ENCODE measurements around the gene SRSF1.
"Not testable (repeated sequence)": the region's sequence is repeated elsewhere in the genome, so short reads cannot be mapped to it uniquely, and the experiment has no call there.

SRSF1 gene

GRCh38 chr17:57968456-57968855 lies 38.6 kb downstream of the SRSF1 start:
- ATAC-seq, result no peak
- Mint-ChIP-seq H3K9me3 (no peaks in the 10 kb centered on the region), H3K36me3 (no peaks in the 10 kb centered on the region), H3K27me3 (peaks cover 27% of the 10 kb centered on the region), H3K4me1 (no peaks in the 10 kb centered on the region), H3K27ac (no peak overlapping the region), H3K4me3 (no peak overlapping the region)

DNA sequence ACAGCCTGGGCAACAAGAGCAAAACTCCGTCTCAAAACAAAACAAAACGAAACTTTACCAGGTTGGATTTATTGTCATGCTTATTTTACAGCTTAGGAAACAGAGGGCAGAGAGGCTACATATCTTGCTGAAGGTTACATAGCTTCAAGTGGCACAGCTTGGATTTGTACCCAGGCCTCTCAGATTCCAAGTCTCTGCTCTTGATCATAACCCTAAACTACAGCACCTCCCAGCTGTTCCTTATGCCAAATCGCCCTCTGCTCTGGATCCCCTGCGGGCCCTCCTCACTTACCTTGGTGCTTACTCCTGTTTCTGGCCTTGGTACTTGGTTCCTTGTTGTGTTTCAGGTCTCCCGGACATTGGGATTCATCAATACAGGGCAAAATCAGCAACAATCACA lies 40.2 kb downstream of the SRSF1 start:
- H3K27me3 Mint-ChIP-seq, result peaks cover 41% of the 10 kb centered on the region
- H3K4me3 Mint-ChIP-seq, result no peak overlapping the region
- no peak for ATAC-seq
- H3K36me3 Mint-ChIP-seq, result no peaks in the 10 kb centered on the region
- no peaks in the 10 kb centered on the region for H3K9me3 Mint-ChIP-seq
- no peaks in the 10 kb centered on the region for H3K4me1 Mint-ChIP-seq
- H3K27ac Mint-ChIP-seq, result no peak overlapping the region

GRCh38 chr17:57966246-57966645 lies 40.8 kb downstream of the SRSF1 start:
- Mint-ChIP-seq H3K4me3 (no peak overlapping the region), H3K9me3 (no peaks in the 10 kb centered on the region), H3K27me3 (peaks cover 44% of the 10 kb centered on the region), H3K36me3 (no peaks in the 10 kb centered on the region), H3K4me1 (no peaks in the 10 kb centered on the region), H3K27ac (no peak overlapping the region)
- no peak for ATAC-seq

DNA sequence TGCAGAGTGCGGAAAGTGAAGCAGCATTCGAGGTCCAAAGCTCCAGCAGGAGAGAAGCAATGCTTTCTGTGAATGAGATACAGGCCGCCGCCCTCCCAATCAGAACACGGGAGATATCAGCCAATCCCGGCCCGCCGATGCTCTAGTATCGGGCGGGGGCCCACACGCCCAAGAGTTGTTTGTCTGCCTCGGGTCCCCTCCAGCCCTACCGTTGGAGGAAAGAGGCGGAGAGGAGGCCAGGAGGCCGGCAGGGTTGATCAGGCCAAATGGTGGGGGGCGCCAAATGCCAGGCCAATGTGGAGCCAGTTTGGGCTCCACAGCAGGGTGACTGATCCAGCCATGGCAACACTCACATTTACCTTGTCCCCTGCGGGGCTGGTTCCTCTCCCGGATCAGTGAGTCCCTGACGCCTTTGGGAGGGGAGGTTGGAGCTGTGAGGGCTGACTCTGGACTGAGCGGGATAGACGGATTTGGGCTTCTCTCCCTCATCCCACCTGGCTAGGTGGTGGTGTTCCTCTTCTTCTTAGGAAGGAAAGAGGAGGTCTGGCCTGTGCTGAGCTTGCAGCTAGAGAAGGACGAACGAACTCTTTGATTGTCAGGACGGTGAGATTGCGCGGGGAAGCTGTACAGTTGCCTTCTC lies 41.4 kb downstream of the SRSF1 start:
- no peak for ATAC-seq
- Mint-ChIP-seq H3K4me3 (no peak overlapping the region), H3K27ac (no peak overlapping the region), H3K27me3 (peaks cover 51% of the 10 kb centered on the region), H3K9me3 (no peaks in the 10 kb centered on the region), H3K36me3 (no peaks in the 10 kb centered on the region), H3K4me1 (no peaks in the 10 kb centered on the region)

- Mint-ChIP-seq H3K9me3 (no peaks in the 10 kb centered on the region), H3K36me3 (no peaks in the 10 kb centered on the region), H3K4me1 (no peaks in the 10 kb centered on the region), H3K4me3 (no peak overlapping the region), H3K27me3 (peaks cover 61% of the 10 kb centered on the region), H3K27ac (no peak overlapping the region)
- no peak for ATAC-seq
Observed at GRCh38 chr17:57963149-57963511, 43.9 kb downstream of the SRSF1 start.

GRCh38 chr17:57962279-57963148 lies 44.5 kb downstream of the SRSF1 start:
- H3K36me3 Mint-ChIP-seq, result no peaks in the 10 kb centered on the region
- H3K27ac Mint-ChIP-seq, result no peak overlapping the region
- no peak overlapping the region for H3K4me3 Mint-ChIP-seq
- H3K4me1 Mint-ChIP-seq, result peaks cover 6% of the 10 kb centered on the region
- ATAC-seq, result no peak
- no peaks in the 10 kb centered on the region for H3K9me3 Mint-ChIP-seq
- H3K27me3 Mint-ChIP-seq, result peaks cover 63% of the 10 kb centered on the region

GRCh38 chr17:57959929-57960328 lies 47.1 kb downstream of the SRSF1 start:
- H3K4me3 Mint-ChIP-seq, result no peak overlapping the region
- peaks cover 26% of the 10 kb centered on the region for H3K4me1 Mint-ChIP-seq
- no peak for ATAC-seq
- no peaks in the 10 kb centered on the region for H3K36me3 Mint-ChIP-seq
- H3K27ac Mint-ChIP-seq, result no peak overlapping the region
- peaks cover 83% of the 10 kb centered on the region for H3K27me3 Mint-ChIP-seq
- no peaks in the 10 kb centered on the region for H3K9me3 Mint-ChIP-seq

DNA sequence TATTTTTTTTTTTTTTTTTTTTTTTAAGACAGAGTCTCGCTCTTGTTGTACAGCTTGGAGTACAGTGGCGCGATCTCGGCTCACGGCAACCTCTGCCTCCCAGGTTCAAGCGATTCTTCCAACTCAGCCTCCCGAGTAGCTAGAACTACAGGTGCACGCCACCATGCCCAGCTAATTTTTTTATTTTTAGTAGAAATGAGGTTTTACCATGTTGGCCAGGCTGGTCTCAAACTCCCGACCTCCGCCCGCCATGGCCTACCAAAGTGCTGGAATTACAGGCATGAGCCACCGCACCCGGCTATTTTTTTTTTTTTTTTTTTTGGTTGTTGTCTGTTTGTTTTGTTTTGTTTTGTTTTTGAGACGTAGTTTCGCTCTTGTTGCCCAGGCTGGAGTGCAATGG lies 48.7 kb downstream of the SRSF1 start:
- peaks cover 81% of the 10 kb centered on the region for H3K27me3 Mint-ChIP-seq

DNA sequence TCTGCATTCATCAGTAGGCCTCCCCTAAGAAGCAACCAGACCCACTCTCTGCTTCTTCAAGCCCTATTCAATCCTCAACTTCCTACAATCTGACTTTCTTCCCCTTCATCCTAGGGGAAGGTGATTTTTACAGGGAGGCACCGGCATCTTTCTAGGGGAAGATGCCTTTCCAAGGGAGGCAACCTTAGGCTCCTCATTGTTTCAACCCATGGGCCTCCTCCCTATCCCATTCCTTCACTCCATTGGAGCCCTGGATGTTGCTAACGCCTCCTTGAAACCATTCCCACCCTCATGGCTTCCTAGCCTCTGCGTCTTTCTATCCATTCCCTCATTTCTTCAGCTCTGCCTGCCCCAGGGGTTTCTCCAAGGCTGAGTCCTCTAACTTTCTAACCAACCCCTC lies 49.2 kb downstream of the SRSF1 start:
- Mint-ChIP-seq H3K9me3 (no peaks in the 10 kb centered on the region), H3K36me3 (no peaks in the 10 kb centered on the region), H3K27ac (no peak overlapping the region), H3K4me3 (no peak overlapping the region), H3K4me1 (peaks cover 37% of the 10 kb centered on the region), H3K27me3 (peaks cover 82% of the 10 kb centered on the region)
- no peak for ATAC-seq

More for the DNA sequence above, 48.7 kb downstream of the SRSF1 start:
- not testable (repeated sequence) for H3K36me3 Mint-ChIP-seq, H3K27ac Mint-ChIP-seq, H3K4me3 Mint-ChIP-seq, ATAC-seq, H3K9me3 Mint-ChIP-seq
- peaks cover 32% of the 10 kb centered on the region for H3K4me1 Mint-ChIP-seq

GRCh38 chr17:57957120-57957850 lies 49.8 kb downstream of the SRSF1 start:
- no peak for ATAC-seq
- no peaks in the 10 kb centered on the region for H3K9me3 Mint-ChIP-seq
- no peak overlapping the region for H3K27ac Mint-ChIP-seq
- H3K4me1 Mint-ChIP-seq, result peaks cover 43% of the 10 kb centered on the region
- no peaks in the 10 kb centered on the region for H3K36me3 Mint-ChIP-seq
- peaks cover 82% of the 10 kb centered on the region for H3K27me3 Mint-ChIP-seq
- H3K4me3 Mint-ChIP-seq, result no peak overlapping the region

DNA sequence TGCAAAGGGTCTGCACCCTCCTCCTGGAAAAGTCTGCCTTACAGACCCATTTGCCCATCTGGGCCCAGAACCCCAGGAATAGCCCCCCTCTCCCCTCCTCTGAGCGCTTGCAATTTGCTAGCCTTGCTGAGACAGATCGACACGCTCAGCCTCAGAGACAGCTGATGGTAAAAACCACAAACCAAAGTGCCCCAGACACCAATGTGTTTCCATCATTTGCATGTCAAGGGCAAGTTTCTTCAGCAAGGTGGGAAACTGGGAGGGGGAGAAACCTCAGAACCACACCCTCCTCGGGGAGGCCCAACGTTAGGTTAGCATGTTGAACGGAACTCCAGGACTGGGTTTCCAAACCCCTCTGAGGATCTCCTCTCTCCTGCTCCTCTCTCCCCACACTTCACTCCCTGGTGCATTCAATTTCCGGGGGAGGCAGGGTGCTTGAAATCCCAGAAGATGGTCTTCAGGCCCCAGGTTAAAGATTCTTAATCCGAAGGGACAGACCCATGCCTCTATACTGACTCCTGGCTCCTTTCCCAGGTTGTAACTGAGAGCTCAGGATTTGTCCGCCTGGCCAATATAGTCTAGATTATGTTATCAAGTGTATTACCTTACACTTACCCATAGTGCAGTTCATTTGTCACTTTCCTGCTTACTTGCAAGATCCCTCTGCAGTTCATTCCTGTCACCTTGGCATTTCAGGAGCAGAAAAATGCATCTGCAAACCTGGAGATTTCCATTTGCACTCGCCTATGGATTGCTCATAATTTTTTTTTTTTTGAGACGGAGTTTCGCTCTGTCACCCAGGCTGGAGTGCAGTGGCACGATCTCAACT lies 50.5 kb downstream of the SRSF1 start:
- H3K4me3 Mint-ChIP-seq, result peak overlapping the region; percentile 51
- no peaks in the 10 kb centered on the region for H3K36me3 Mint-ChIP-seq
- no peak overlapping the region for H3K27ac Mint-ChIP-seq
- peak; percentile 75 for ATAC-seq
- no peaks in the 10 kb centered on the region for H3K9me3 Mint-ChIP-seq
- peaks cover 43% of the 10 kb centered on the region for H3K4me1 Mint-ChIP-seq
- peaks cover 79% of the 10 kb centered on the region for H3K27me3 Mint-ChIP-seq

GRCh38 chr17:57955183-57955931 lies 51.7 kb downstream of the SRSF1 start, which contains the start of gene CUEDC1:
Gene CUEDC1 (minus strand): TSS chr17:57955412. CDS start chr17:57885564, 69,848 bp downstream.
- H3K9me3 Mint-ChIP-seq, result no peaks in the 10 kb centered on the region
- no peak within 1 kb of the TSS for H3K27ac Mint-ChIP-seq
- peak within 1 kb of the TSS; percentile 60 for H3K4me3 Mint-ChIP-seq
- ATAC-seq, result peak; percentile 69
- H3K36me3 Mint-ChIP-seq, result no peaks in the 10 kb centered on the region
- peaks cover 54% of the 10 kb centered on the region for H3K4me1 Mint-ChIP-seq
- peaks cover 79% of the 10 kb centered on the region for H3K27me3 Mint-ChIP-seq

GRCh38 chr17:57954397-57955182 lies 52.5 kb downstream of the SRSF1 start:
- H3K36me3 Mint-ChIP-seq, result no peaks in the 10 kb centered on the region
- no peak overlapping the region for H3K27ac Mint-ChIP-seq
- peak overlapping the region; percentile 60 for H3K4me3 Mint-ChIP-seq
- H3K9me3 Mint-ChIP-seq, result no peaks in the 10 kb centered on the region
- peaks cover 78% of the 10 kb centered on the region for H3K27me3 Mint-ChIP-seq
- ATAC-seq, result no peak
- peaks cover 60% of the 10 kb centered on the region for H3K4me1 Mint-ChIP-seq

Measured in stimulated activated memory B cell treated with anti-CD40 and anti-IgM and Interleukin-4, amounts not matched to agents 10 μg/mL and 1 μg/mL and 100 μg/mL, for 72 hours (primary cell).